ENCODE results near the gene AUTS2.

AUTS2 gene

GRCh38 chr7:69992938-69993337, 394.7 kb downstream of the AUTS2 start:
- DNase-seq (ENCODE audit: low spot score): no peak

GRCh38 chr7:69994218-69994617, 395.9 kb downstream of the AUTS2 start:
- no peak for DNase-seq (ENCODE audit: low spot score)

DNA sequence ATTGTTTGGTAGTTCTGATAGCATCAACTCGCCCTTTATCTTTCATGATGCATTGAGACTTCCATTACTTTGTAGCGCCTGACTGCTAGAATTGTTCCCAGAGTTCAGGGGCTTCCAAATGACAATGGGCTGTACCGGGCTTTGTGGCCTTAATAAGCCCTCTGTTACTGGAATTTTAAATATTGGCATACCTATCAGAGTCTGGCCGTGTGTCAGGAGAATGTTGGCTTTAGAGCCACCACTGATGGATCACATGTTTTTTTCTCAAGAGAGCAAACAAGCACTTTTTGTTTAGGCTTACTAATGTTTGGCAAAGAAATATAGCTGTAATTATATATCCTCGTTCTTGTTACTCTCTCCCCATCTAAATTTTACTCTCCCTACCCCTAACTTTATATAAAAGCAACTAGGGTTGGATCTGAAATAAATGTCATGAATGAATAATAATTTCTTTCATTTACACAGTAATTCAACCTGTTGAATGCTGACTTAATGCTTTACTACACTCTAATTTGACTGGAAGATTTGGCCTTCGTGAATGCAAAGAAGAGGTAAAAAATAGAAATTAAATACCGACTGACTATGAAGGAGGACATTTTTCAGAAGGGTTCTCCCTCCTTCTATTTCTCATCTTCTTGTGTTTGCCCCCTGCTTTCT, 396.7 kb downstream of the AUTS2 start:
- peak; percentile 8 for DNase-seq (ENCODE audit: low spot score)

GRCh38 chr7:69996121-69996520, 397.8 kb downstream of the AUTS2 start:
- no peak for DNase-seq (ENCODE audit: low spot score)

DNA sequence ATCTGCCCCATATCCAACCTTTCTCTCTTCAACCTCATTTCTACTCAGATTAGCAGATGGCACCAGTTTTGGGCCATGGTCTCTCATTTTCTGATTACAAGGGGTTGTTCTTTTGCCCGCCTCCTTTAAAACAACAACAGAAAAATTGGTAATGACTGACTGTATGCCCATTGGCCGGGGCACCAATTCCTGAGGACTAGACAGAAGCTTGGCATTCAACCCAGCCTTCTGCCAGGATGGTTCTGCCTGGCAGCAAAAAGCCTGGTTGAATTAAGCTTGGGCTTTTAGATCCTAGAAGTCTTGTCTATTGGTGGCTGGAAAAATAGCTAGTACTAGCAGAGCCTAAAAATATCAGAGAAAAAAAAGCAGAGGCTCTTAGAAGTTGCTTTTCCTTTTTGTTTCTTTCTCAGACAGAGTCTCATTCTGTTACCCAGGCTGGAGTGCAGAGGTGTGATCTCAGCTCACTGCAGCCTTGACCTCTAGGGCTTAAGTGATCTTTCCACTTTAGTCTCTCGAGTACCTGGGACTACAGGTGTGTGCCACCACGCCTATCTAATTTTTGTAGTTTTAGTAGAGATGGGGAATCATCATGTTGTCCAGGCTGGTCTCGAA, 402.6 kb downstream of the AUTS2 start:
- DNase-seq (ENCODE audit: low spot score): peak; percentile 93

DNA sequence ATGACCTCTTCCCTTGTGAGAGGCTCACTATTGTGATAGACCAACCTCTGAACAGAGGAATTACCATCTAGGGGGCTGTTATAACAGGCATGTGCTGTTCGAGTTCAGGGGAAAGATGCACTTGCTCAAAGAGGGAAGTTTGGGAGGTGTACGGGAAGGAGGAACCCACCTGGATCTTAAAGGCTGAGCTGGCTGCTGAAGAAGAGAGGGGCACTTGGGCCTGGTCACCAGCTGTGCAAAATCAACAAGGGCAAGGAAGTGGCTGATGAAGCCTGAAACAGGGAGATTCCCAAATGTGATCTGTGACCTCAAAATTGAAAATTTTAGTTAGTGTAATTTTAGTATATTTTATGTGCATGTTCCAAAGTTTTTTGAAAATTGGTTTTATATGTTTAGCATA, 407.2 kb downstream of the AUTS2 start:
- no peak for DNase-seq (ENCODE audit: low spot score)

DNA sequence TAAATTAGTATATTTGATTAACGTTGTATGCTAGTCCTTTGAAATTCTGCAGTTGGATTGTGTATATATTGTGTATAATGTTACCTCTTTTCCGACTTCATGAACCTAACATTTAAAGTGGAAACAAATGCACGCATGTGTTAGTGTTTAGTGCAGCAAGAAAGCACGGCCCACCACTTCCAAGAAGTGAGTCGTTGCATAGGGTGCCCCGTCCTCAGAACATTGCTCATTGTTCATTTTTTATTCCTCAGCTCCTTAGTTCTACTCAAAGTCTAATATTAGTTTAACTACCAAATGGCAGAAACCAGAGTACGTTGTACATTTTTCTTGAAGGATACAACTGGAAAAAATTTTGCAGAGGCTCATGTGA, 407.6 kb downstream of the AUTS2 start:
- DNase-seq (ENCODE audit: low spot score): no peak

GRCh38 chr7:70006261-70006920, 408.1 kb downstream of the AUTS2 start:
- DNase-seq (ENCODE audit: low spot score): no peak

DNA sequence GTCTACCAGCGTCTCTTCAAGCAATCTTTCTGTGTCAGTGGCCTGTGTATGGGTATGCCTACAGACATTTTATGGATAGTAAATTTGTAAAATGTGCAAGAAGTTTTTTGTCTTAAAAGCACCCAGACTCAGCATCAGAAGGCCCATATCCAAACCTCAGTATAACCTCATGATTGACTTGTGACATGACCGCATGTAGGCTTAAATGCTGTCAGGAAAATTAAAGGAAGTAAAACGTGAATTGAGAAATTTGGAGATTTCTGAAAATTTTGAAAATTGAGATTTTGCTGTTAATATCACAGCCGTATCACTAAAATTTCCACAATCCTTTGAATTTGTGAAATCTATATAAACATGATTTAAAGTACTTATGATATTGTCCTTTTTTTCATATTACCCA, 410.2 kb downstream of the AUTS2 start:
- no peak for DNase-seq (ENCODE audit: low spot score)

DNA sequence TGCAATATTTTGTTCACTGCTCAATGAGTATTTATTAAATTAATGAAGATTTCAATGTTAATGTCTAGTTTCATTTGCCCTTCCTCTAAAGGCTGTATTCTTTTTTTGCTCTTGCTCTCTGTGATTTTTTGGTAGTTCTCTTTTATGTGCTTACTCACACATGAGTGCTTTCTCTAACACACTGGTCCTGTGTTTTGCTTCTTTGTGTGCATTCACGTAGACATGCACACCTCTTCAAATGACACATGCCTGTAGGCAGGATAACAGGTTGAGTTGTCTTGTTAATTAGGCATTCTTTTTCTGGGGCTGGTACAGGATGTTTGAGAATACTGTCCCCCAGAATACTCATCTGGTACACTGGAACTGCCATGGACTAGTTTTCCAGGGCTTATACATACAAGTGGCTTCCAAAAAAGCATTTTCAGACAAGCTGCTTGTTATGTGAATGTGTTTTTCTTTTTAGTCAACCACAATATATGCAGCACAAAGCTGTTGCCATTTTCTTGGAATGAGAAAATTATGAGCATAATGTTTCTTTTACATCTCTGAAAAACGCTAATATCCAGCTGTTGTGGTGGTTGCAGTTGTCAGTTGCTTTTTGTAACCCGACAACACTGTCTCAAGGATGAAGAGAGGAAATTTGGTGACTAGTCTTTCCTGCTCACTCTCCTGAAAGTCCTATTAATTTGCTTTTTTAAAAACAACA, 416.4 kb downstream of the AUTS2 start:
- DNase-seq (ENCODE audit: low spot score): no peak

- no peak for DNase-seq (ENCODE audit: low spot score)
Observed at GRCh38 chr7:70015353-70015752, 417.1 kb downstream of the AUTS2 start.

DNA sequence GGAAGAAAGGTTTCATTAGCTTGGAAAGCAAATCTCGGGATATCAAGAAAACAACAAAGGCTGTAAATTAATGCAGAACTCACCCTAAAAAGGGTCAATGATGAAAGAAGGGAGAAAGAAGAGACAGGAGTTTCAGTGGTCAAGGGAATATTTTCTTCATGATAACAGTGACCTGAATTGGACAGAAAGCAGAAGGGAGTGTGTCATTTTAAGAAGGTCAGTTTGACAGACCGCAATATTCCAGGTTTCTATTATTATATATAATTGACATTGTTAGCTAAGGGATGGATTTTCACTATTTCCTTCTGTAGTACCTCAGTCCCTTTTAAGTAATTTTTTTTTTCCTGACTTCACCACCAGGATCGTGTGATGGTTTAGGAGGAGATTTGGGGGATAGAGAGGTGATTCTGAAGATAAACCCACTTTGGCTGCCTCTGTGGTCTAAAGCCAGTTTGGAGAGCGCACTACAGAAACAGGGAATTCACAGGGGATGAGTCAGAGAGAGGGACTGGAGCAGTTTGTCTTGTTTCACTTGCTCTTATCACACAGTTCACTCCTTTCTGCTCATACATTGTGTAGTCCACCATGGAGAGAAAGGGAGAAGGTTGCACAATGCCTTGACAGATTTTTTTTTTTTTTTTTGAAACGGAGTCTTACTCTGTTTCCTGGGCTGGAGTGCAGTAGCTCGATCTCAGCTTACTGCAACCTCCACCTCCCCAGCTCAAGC, 417.9 kb downstream of the AUTS2 start:
- no peak for DNase-seq (ENCODE audit: low spot score)

DNA sequence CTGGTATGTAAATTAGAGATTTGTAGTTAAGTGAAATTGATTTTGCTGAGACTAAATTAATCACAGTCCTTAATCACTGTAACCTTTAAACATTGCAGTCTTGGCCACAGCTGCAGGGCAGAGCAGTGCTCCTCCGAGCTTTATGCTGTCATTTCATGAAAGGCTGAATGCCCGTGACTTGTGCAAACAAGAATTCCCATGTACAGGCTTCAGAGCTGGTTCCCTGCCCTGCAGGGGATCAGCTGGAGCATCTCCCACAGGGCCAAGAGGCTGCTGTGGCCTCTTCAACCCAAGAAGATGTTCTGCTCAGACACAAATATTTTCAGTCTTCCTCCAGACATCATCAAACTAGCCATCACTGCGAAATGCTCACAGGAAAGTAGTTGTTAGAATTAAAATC, 419.1 kb downstream of the AUTS2 start:
- no peak for DNase-seq (ENCODE audit: low spot score)

DNA sequence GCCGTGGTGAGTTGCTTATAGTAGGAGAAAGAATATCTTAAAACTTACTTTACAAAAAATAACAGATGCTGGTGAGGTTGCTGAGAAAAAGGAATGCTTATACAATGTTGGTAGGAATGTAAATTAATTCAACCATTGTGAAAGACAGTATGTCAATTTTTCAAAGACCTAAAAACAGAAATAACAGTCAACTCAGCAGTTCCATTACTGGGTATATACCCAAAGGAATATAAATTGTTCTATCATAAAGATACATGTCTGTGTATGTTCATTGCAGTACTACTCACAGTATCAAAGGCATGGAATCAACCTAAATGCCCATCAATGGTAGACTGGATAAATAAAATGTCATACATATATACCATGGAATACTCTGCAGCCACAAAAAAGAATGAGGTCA, 420.4 kb downstream of the AUTS2 start:
- no peak for DNase-seq (ENCODE audit: low spot score)

DNA sequence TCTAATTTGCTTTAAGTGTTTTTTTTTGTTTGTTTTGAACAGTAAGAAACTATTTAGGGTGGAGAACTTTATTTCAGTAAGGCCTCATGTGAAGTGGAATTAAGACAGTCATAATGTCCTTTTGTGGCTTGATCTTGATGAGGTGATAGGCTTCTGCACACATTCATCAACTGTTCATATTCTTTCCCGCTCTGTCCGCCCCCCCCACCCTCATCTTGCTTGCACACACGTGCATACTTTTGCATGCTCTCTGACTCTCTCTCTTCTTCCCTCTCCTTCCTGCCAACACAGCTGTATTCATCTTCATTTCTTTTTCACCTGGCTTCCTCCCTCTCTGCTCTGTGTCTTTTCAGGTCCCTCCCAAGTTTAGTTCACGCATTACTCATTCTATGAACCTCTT, 429.6 kb downstream of the AUTS2 start:
- DNase-seq (ENCODE audit: low spot score): no peak

DNA sequence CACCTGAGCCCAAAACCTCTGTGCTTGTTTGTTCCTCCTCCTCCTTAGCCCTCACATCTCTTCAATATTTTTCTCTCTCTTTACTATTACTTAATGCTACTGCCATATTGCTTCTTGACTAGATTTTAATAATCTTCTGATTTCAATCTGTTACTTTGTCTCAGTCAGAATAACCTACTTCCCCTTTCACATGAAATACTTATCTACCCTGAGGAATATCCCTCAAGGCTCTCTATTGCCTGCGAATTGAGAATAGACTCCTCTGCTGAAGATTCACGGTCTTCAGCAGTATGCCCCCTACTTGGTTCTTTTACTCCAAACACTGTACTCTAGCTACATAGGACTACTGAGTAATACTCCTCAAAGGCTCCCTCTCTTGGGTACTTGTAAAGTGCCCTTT, 430.3 kb downstream of the AUTS2 start:
- DNase-seq (ENCODE audit: low spot score): no peak

- DNase-seq (ENCODE audit: low spot score): no peak
Observed at GRCh38 chr7:70029993-70030392, 431.7 kb downstream of the AUTS2 start.

DNA sequence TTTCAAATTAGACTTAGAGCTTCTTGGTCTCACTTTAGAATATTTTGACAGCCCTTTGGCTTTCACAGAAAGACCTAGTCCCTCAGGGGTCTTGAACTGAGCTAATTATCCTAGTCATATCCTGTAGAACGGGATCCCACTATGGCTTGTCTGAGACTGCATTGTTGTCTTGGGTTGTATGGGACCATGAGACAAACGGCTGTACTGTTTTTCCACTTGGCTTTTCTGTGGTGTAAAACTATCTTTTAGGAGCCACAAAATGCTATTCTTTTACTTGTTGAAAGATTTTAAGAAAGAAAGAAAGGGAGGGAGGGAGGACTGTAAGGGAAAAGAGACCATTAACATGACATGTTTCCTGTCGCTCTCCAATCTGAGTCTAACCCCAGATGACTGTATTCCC, 432.5 kb downstream of the AUTS2 start:
- DNase-seq (ENCODE audit: low spot score): no peak

DNA sequence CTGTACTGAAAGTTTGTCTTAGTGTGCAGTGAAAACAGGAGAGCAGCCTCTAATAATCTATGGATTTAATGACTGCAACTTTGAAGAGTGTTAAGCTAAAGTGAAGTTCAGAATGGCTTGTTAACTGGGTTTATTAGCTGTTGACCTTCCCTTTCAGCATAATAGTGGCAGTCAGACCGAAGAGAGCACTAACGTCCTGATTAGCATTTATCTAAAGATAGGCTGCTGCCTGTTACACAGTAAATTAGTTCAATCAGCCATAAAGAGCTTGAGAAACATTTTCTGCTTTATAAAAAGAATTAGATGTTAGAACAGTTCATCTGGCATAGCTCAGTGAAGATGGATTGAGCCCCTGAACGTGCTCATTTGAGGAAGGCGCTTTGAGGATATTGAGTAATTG, 433.0 kb downstream of the AUTS2 start:
- DNase-seq (ENCODE audit: low spot score): no peak

DNA sequence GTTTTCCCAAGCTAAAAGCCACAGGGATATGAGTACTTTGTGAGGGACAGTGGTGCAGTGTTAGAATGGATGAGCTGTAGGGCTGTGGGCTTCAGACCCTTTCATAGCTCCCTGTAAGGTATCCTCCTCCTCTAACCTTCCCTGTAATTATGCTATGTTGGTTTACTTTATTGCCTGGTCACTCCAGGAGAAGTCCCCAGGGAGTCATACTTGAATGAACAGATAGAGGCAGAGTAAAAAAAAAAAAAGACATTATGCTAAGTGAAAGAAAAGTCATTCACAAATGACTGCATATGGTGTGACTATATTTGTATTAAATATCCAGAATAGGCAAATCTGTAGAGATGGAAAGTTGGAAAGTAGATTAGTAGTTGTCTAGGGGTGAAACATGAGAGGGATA, 434.4 kb downstream of the AUTS2 start:
- DNase-seq (ENCODE audit: low spot score): no peak

DNA sequence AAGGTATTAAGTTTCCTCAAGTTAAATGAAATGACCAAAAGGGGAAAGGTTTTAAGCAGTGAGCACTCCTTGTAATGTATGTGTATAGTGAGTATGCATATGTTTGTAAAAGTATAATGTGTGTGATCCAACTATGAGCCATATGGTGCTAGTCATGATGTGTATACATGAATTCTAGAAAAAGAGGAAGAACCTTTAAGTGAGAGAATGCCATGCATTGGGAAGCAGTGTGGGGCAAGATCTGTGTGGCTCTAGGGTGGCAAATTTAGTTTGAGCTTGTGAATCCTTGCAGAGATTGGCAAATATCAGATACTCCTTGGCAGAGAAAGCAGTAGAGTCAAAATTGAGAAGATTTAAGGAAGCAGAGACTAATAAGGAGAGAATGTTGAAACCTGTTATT, 435.0 kb downstream of the AUTS2 start:
- DNase-seq (ENCODE audit: low spot score): no peak

DNA sequence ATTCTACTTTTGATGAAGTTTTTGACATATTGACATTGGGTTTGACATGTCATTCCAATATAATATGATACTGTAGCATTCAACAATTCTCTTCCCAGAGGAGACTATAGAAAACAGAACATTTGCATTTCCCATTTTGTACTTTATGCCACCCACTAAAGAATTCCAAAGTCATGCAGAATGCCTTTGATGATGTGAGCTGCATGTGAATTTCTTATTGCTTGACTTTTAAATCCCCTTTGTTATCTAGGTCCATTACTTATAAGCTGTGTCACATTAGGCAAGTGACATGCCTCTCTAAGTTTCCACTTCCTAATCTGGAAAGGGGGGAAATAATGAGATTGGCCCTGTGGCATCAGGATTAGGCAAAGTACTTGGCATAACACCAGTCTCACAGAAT, 436.7 kb downstream of the AUTS2 start:
- no peak for DNase-seq (ENCODE audit: low spot score)
